Colonic mucosa (tissue), 4 donors: ENCODE data around the gene TMEM171. TPM values are rescaled to one million over a fixed set of nuclear protein-coding genes. Genes with fewer than 3 reads are reported as not detected.

Experiments used
- DNase-seq: peaks from one replicate; pipeline ENCODE4 v3.0.0-alpha.2; 2020
- H3K27ac ChIP-seq: fragments of 200-600 bp; one replicate; pipeline ENCODE4 v1.8.0; 2021
- H3K27me3 ChIP-seq: fragments of 200-600 bp; one replicate; pipeline ENCODE4 v1.8.0; 2021
- H3K36me3 ChIP-seq: fragments of 200-600 bp; one replicate; pipeline ENCODE4 v1.8.0; 2021
- H3K4me1 ChIP-seq: fragments of 200-600 bp; one replicate; pipeline ENCODE4 v1.8.0; 2021; ENCODE audit warnings: mild to moderate bottlenecking
- H3K4me3 ChIP-seq: fragments of 200-600 bp; one replicate; pipeline ENCODE4 v1.8.0; 2021
- H3K9ac ChIP-seq, 2 donors: one replicate each; pipeline ENCODE4 v1.7.0; 2013; ENCODE audit warnings: control low read depth in 2 of 2, low read depth in 2 of 2, low read length in 2 of 2
- H3K9me3 ChIP-seq: fragments of 200-600 bp; one replicate; pipeline ENCODE4 v1.8.0; 2021
- CTCF ChIP-seq: fragments of 200-600 bp; IDR thresholded peaks from one replicate; pipeline ENCODE4 v1.8.0; 2022; ENCODE audit warnings: antibody characterized with exemption, mild to moderate bottlenecking
- intact Hi-C: fragments of 100-400 bp; cut with DNase I; formaldehyde crosslinking; loops from one replicate; pipeline ENCODE4 v1.14.1; 2022
- total RNA-seq, 2 donors: library from RNA; stranded (reverse); fragmentation: NEBNext Ultra II Directional in 1 of 2; extraction: Animal tissue kit (Norgen Biotek cat#: 25700) in 1 of 2; gene quantifications; one replicate each; pipeline ENCODE4 v1.2.1, GENCODE V29; 2021
- donor health status: healthy.
- donor health status: DM: no; HTN: no; CAD: no.
- donor health status: DM: no; HTN: no; CAD: no.

TMEM171 gene
- total RNA-seq, 2 donors from 2014 or later = 69.3 to 121 TPM

GRCh38 chr5:73119451-73120157 is 771 bp upstream of the TMEM171 start:
- peaks cover 12% of the 10 kb centered on the region for H3K4me1 ChIP-seq
- peak; percentile 82 for DNase-seq
- intact Hi-C loops = no loop called here
- no peaks in the 10 kb centered on the region for H3K27me3 ChIP-seq
- no peak for TF ChIP-seq CTCF
- H3K27ac ChIP-seq = peak overlapping the region; percentile 96
- no peaks in the 10 kb centered on the region for H3K36me3 ChIP-seq
- peak overlapping the region; percentile 73 to 90 for H3K9ac ChIP-seq
- peak overlapping the region; percentile 47 for H3K4me3 ChIP-seq
- no peaks in the 10 kb centered on the region for H3K9me3 ChIP-seq

- Histone ChIP-seq H3K4me3 (peak overlapping the region; percentile 47), H3K9me3 (no peaks in the 10 kb centered on the region), H3K36me3 (no peaks in the 10 kb centered on the region), H3K9ac (peak overlapping the region; percentile 90 to 94), H3K4me1 (peaks cover 17% of the 10 kb centered on the region), H3K27ac (peak overlapping the region; percentile 96), H3K27me3 (no peaks in the 10 kb centered on the region)
- DNase-seq = no peak
- TF ChIP-seq CTCF = no peak
- intact Hi-C loops = no loop called here
These were observed 716 bp downstream of the TMEM171 start for GRCh38 chr5:73121119-73121463.

GRCh38 chr5:73122875-73123810 is 2.8 kb downstream of the TMEM171 start:
- peak overlapping the region; percentile 47 for H3K4me3 ChIP-seq
- intact Hi-C loops = no loop called here
- H3K27me3 ChIP-seq = no peaks in the 10 kb centered on the region
- TF ChIP-seq CTCF = no peak
- H3K36me3 ChIP-seq = no peaks in the 10 kb centered on the region
- H3K27ac ChIP-seq = peak overlapping the region; percentile 11
- no peaks in the 10 kb centered on the region for H3K9me3 ChIP-seq
- H3K9ac ChIP-seq = no peak overlapping the region
- peaks cover 12% of the 10 kb centered on the region for H3K4me1 ChIP-seq
- DNase-seq = no peak

- H3K4me1 ChIP-seq = peaks cover 5% of the 10 kb centered on the region
- no peak overlapping the region for H3K9ac ChIP-seq
- H3K27me3 ChIP-seq = no peaks in the 10 kb centered on the region
- H3K36me3 ChIP-seq = no peaks in the 10 kb centered on the region
- intact Hi-C loops = no loop called here
- H3K27ac ChIP-seq = peak overlapping the region; percentile 11
- H3K4me3 ChIP-seq = no peak overlapping the region
- no peak for TF ChIP-seq CTCF
- peak; percentile 75 for DNase-seq
- H3K9me3 ChIP-seq = no peaks in the 10 kb centered on the region
These were observed 4.9 kb downstream of the TMEM171 start for GRCh38 chr5:73125289-73125688.

- no peak overlapping the region for H3K4me3 ChIP-seq
- H3K36me3 ChIP-seq = no peaks in the 10 kb centered on the region
- no peak for DNase-seq
- no peak overlapping the region for H3K27ac ChIP-seq
- peaks cover 5% of the 10 kb centered on the region for H3K4me1 ChIP-seq
- H3K9ac ChIP-seq = peak overlapping the region in 1 of 2 donors; percentile 13
- no peaks in the 10 kb centered on the region for H3K27me3 ChIP-seq
- TF ChIP-seq CTCF = no peak
- no peaks in the 10 kb centered on the region for H3K9me3 ChIP-seq
- intact Hi-C loops = no loop called here
These were observed 6.0 kb downstream of the TMEM171 start for GRCh38 chr5:73126381-73126780.
